Transverse colon (tissue), 4 donors: Measurements from ENCODE around the gene NTNG1. TPM values are rescaled to one million over a fixed set of nuclear protein-coding genes. Genes with fewer than 3 reads are reported as not detected.

Experiments used
- DNase-seq: peaks from one replicate; pipeline ENCODE4 v3.0.0-alpha.2; 2019
- H3K27ac ChIP-seq, 4 donors: fragments of 200-600 bp; sonication (generic); 2 replicates each; pipeline ENCODE4 v1.5.1; 2016 to 2018; ENCODE audit warnings: inconsistent platforms in 4 of 4
- H3K27me3 ChIP-seq: fragments of 200-600 bp; sonication (generic); 2 replicates; pipeline ENCODE4 v1.5.1; 2017; ENCODE audit warnings: inconsistent platforms
- H3K36me3 ChIP-seq, 4 donors: fragments of 200-600 bp; sonication (generic); 2 replicates each; pipeline ENCODE4 v1.5.1; 2017 to 2019; ENCODE audit warnings: inconsistent platforms in 4 of 4
- H3K4me1 ChIP-seq, 4 donors: fragments of 200-600 bp; sonication (generic); 2 replicates each; pipeline ENCODE4 v1.5.1; 2017 to 2020; ENCODE audit warnings: inconsistent platforms in 4 of 4
- H3K4me3 ChIP-seq, 4 donors: fragments of 200-600 bp; sonication (generic); 1 replicate in 1 of 4; 2 replicates in 3 of 4; pipeline versions ENCODE4 v1.5.1 to v1.6.1; 2017 to 2019; ENCODE audit warnings: inconsistent platforms in 4 of 4
- H3K9me3 ChIP-seq, 2 donors: fragments of 200-600 bp; sonication (generic); 2 replicates each; pipeline ENCODE4 v1.5.1; 2017 to 2019; ENCODE audit warnings: inconsistent platforms in 2 of 2
- EP300 ChIP-seq: sonication (generic); formaldehyde crosslinking; IDR thresholded peaks from one replicate; pipeline ENCODE4 v1.6.1; 2017; ENCODE audit warnings: antibody characterized with exemption, low read depth
- POLR2A ChIP-seq: fragments of 450-650 bp; IDR thresholded peaks from one replicate; pipeline ENCODE4 v1.6.1; 2016; ENCODE audit warnings: antibody characterized with exemption, mild to moderate bottlenecking, moderate library complexity
- POLR2AphosphoS5 ChIP-seq, 3 donors: sonication (generic); formaldehyde crosslinking; IDR thresholded peaks; one replicate each; pipeline ENCODE4 v1.6.1; 2016; ENCODE audit warnings: antibody characterized with exemption in 3 of 3
- WGBS, 2 donors: methylation state at CpG; one replicate each; pipeline ENCODE4 v1.1.5; 2018; ENCODE audit warnings: low coverage in 1 of 2; 5-methylcytosine and 5-hydroxymethylcytosine counted together
- in situ Hi-C, 4 donors: fragments of 200-750 bp; cut with MboI; loops; one replicate each; pipeline versions ENCODE4 v1.15.0 to v1.15.1; 2017; ENCODE audit warnings: low sequenced_read_pairs in 3 of 4, low pct_ligation_motif_present in 1 of 4, low pct_unique_long_range_greater_than_20kb in 1 of 4
- intact Hi-C: fragments of 100-400 bp; cut with DNase I; formaldehyde crosslinking; loops from one replicate; pipeline ENCODE4 v1.15.1; 2023; ENCODE audit warnings: low total_unique reads
- total RNA-seq, 4 donors: library from RNA; depleted of rRNA; stranded (reverse); fragments of >200 nt; gene quantifications; one replicate each; pipeline ENCODE4 v1.1.0, GENCODE V29; 2016
- TF ChIP-seq, protein P1 (sequence below), 5 experiments: fragments of 200-600 bp in 3 of 5; fragments of 450-650 bp in 2 of 5; sonication (generic) in 3 of 5; IDR thresholded peaks; 1 replicate in 2 of 5; 2 replicates in 3 of 5; pipeline ENCODE4 v1.5.1; 2016 to 2017; ENCODE audit warnings: antibody characterized with exemption in 5 of 5, inconsistent platforms in 3 of 5, mild to moderate bottlenecking in 2 of 5, moderate library complexity in 1 of 5

The NTNG1 gene
- total RNA-seq, 4 donors from 2014 or later = 1.8 to 6.4 (median 3.5) TPM; not detected in 1

DNA sequence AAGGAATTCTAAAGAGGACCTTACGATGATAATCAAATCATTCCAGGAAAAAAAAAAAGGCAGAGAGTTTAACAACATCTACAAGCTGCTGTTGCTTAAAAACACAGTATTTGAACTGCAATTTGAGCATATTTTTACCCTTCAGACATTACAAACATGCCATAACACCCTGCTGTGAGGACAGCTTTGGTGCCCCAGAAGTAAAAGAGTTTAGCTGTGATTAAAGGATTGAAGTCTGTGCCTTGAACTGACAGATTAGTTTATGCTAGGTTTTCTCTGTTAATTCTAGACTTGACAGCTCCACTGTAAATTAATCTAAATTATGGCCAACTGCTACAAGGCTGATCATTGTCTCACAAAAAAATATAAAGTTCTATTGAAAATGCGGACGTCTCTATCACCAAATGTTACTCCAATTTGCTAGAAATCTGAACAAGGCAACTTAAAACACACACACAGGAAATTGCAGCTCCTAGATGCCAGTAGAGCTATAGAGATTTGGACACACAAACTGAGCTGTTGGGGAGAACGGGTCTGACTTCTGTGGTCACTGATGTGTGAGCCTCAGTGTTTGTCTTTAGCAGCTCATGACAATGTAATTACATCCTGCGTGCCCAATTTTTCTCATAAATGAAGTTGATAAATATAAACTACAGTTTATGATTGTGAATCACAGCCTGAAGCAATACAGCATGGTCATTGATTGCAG is 217.9 kb downstream of the NTNG1 start:
- in situ Hi-C loops (no loop called here), intact Hi-C loops (no loop called here)
- no peak overlapping the region for H3K4me3 ChIP-seq
- no peaks in the 10 kb centered on the region for H3K27me3 ChIP-seq
- TF ChIP-seq EP300 = no peak
- TF ChIP-seq POLR2AphosphoS5 (IDR thresholded peaks at IDR 0.05) = no peak
- TF ChIP-seq, protein P1, sequence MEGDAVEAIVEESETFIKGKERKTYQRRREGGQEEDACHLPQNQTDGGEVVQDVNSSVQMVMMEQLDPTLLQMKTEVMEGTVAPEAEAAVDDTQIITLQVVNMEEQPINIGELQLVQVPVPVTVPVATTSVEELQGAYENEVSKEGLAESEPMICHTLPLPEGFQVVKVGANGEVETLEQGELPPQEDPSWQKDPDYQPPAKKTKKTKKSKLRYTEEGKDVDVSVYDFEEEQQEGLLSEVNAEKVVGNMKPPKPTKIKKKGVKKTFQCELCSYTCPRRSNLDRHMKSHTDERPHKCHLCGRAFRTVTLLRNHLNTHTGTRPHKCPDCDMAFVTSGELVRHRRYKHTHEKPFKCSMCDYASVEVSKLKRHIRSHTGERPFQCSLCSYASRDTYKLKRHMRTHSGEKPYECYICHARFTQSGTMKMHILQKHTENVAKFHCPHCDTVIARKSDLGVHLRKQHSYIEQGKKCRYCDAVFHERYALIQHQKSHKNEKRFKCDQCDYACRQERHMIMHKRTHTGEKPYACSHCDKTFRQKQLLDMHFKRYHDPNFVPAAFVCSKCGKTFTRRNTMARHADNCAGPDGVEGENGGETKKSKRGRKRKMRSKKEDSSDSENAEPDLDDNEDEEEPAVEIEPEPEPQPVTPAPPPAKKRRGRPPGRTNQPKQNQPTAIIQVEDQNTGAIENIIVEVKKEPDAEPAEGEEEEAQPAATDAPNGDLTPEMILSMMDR (IDR thresholded peaks at IDR 0.05) = no peak
- no peak for TF ChIP-seq POLR2A
- 46 to 48% methylated on average over 4 to 5 of the region's 5 CpGs for WGBS, 2 donors
- H3K9me3 ChIP-seq = no peaks in the 10 kb centered on the region
- no peaks in the 10 kb centered on the region for H3K4me1 ChIP-seq
- H3K36me3 ChIP-seq = no peaks in the 10 kb centered on the region
- DNase-seq = no peak
- no peak overlapping the region for H3K27ac ChIP-seq

DNA sequence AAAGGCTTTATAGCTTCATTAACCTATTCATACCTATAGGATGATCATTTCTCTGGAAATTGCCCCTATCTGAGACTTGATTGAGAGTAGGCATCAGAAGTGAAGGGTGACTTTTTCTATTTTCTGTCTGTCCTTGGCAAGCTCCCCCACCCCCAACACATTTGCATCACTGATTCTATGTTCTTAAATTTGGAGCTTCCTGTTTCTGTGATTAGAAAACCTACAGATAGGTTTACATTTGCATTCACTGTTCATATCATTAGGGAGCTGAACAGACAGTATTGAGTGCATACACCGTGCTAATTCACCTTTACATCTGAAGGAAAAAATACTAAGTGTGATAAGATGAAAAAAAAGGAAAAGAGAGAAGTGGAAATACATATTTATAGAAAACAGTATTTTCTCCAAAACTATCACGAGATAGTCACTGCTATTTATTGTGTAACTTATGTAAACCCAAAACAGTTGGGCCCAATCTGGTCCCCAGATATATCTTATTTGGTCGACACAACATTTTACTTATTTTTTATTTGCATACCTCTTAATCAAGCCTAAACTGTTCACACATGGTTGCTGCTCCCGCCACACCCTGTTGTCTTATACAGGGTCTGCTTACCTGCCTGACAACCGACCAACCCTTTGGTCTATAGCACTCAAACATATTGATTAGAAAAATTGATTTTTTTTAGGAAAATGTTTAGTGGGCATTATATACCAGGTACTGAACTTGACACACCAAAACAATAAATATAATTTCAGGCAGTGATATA is 218.8 kb downstream of the NTNG1 start:
- intact Hi-C loops = no loop called here
- in situ Hi-C loops = no loop called here
- Histone ChIP-seq H3K4me1 (no peaks in the 10 kb centered on the region), H3K9me3 (no peaks in the 10 kb centered on the region), H3K36me3 (no peaks in the 10 kb centered on the region), H3K27ac (no peak overlapping the region), H3K27me3 (no peaks in the 10 kb centered on the region), H3K4me3 (no peak overlapping the region)
- no peak for DNase-seq
- 55 to 59% methylated on average over 5 of the region's 5 CpGs for WGBS, 2 donors
- no peak for TF ChIP-seq POLR2AphosphoS5 (IDR thresholded peaks at IDR 0.05)
- no peak for TF ChIP-seq POLR2A
- TF ChIP-seq, protein P1 (IDR thresholded peaks at IDR 0.05) = no peak
- no peak for TF ChIP-seq EP300

DNA sequence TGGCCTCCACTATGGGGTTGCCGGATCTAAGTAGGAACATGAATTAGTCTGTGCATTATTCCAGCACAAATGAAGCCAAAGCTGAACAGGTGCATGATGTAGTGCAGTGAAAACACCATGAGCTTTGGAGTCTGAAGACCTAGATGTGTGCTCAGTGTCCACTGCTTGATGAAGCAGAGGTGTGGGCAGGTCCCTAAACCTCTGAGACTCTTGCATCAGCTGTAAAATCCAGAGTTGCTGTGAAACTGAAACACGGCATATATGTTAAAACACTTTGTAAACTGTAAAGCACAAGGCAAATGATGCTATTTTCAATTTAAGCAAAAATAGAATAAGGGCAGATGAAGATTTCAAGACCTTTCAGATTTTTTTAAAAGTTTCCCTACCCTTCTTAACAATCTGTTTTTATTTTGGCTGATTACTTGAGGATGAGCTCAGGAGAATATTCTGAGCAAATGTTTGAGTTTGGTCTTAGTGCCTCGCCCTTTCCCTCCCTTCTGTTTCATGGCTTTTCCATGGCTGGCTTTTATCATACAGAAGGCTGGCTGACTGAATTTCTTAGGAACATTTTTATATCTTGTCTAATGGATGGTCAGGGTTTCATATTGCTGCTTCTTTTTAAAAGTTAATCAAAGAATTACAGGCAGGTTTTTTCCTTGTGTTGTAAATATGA is 221.8 kb downstream of the NTNG1 start:
- DNase-seq = no peak
- H3K4me1 ChIP-seq = no peaks in the 10 kb centered on the region
- H3K36me3 ChIP-seq = no peaks in the 10 kb centered on the region
- in situ Hi-C loops = no loop called here
- intact Hi-C loops = no loop called here
- no peaks in the 10 kb centered on the region for H3K9me3 ChIP-seq
- TF ChIP-seq POLR2A (no peak), EP300 (no peak), POLR2AphosphoS5 (IDR thresholded peaks at IDR 0.05) (no peak)
- TF ChIP-seq, protein P1 (IDR thresholded peaks at IDR 0.05) = no peak
- H3K27ac ChIP-seq = no peak overlapping the region
- H3K4me3 ChIP-seq = no peak overlapping the region
- 48 to 72% methylated on average over 2 to 3 of the region's 3 CpGs for WGBS, 2 donors
- no peaks in the 10 kb centered on the region for H3K27me3 ChIP-seq

DNA sequence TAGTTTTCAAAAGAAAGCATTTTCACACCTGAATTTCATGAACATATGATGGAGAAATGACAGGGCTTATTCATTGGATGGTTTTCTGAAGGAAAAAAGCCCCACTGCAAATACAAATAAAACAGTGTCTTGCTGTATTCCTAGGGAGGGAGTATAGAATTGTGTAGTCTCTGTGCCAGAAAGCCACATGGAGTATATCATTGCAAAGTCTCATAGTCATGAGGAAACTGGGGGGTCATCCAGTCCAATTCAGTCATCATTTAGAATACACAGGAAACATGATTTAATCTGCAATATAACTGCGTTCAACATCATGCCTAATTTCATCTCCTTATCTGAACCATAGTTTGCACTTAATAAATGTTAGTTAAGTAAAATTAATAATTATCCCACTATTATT is 222.3 kb downstream of the NTNG1 start:
- 49 to 56% methylated on average over 1 of the region's 1 CpG for WGBS, 2 donors
- H3K27ac ChIP-seq = no peak overlapping the region
- no peaks in the 10 kb centered on the region for H3K27me3 ChIP-seq
- no peaks in the 10 kb centered on the region for H3K36me3 ChIP-seq
- intact Hi-C loops (no loop called here), in situ Hi-C loops (no loop called here)
- H3K4me1 ChIP-seq = no peaks in the 10 kb centered on the region
- TF ChIP-seq EP300 = no peak
- TF ChIP-seq POLR2A = no peak
- TF ChIP-seq POLR2AphosphoS5 (IDR thresholded peaks at IDR 0.05) = no peak
- TF ChIP-seq, protein P1 (IDR thresholded peaks at IDR 0.05) = no peak
- H3K9me3 ChIP-seq = no peaks in the 10 kb centered on the region
- DNase-seq = no peak
- H3K4me3 ChIP-seq = no peak overlapping the region
